Measurements from ENCODE around the gene EIPR1.

Gene EIPR1

GRCh38 chr2:3170792-3171455 is 206.7 kb downstream of the EIPR1 start:
- no peak for DNase-seq

DNA sequence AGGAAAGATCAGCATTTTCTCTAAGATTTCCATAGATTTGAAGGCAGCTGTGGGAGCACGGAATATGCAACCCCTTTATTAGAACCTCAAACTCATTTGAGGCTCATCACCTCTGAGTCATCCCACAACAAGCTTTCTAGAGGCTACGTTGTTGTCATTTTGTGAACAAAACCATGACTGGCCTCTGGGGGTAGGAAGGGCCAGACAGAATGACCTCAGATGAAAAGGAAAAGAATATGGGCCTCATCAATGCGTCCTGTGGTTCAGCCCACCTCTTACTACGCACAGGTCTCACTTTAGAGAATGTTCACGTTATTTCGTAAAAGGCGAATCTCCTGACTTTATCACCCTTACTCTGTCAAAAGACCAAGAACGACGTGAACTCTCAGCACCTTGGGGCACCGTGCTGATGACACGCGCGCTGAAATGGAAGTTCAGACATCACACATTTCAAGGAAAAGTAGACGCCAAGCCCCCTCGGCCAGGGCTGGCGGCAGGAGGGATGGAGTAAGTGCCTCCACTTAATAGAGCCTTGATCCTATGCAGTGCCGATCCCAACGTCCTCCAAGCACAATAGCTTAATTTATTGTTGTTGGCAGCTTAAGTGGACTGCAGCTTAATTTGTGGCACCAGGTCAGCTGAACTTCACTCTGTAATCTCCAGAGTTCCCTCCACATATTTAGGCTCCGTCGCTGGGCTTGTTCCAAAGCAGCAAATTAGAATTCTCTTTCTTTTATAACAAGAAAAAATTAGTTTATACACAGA is 208.3 kb downstream of the EIPR1 start:
- DNase-seq, result no peak

DNA sequence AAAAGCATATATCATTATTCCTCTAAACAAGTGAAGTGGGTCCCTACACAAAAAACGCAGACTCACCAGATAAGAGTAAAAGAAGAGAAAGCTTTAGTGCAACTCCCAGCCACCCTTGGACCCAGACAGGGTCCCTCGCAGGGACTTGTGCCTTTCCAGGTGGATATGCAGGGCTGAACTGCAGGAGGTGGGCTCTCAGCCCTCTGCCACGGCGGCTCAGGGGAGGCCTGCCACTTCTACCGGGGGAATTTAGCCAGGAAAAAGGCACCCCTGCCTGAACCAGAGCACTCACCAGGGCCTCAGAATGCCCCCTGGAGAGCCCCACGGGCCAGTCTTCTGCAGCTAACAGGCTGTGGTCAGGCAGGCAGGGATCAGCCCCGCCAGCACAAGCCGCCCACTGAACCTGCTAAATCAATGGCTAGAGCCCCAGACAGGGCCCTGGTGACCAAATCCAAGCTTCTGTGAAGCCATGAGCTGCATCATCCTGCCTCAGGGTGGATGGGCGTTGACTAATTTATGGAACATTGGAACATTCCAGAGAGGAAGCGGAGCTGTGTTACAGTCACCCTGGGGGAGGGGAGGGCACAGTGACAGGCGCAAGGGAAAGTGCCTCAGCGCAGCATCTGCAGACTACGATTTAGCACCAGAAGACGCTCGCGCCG is 209.3 kb downstream of the EIPR1 start:
- DNase-seq, result no peak

GRCh38 chr2:3163401-3163800 is 214.2 kb downstream of the EIPR1 start:
- no peak for DNase-seq

DNA sequence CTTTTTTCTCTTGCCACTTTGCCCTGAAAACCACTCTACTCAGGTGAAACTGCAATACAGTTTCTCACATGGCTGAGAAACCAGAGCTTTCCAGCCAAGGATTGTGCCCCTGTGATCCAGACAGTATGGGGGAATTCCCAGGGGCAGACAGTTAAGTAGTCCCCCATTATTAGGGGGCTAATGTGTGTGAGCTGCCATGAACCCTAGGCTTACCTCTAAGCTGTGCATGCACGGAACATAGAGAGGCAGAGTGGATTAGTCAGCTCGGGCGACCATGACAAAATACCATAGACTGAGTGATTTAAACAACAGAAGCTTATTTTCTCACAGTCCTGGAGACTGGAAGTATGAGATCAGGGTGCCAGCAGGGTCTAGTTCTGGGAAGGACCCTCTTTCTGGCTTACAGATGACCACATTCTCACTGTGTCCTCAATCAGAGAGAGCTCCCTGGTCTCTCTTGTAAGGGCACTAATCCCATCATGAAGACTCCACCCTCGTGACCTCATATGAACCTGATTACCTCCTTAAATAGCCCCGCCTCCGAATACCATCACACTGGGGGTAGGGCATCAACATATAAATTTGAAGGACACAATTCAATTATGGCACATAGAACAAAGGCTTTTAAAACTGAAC is 215.1 kb downstream of the EIPR1 start:
- no peak for DNase-seq

GRCh38 chr2:3160751-3161330 is 216.8 kb downstream of the EIPR1 start:
- no peak for DNase-seq

GRCh38 chr2:3159782-3160545 is 217.7 kb downstream of the EIPR1 start:
- no peak for DNase-seq

GRCh38 chr2:3154700-3155099 is 222.9 kb downstream of the EIPR1 start:
- DNase-seq, result no peak

- DNase-seq, result no peak
Observed at GRCh38 chr2:3154146-3154545, 223.5 kb downstream of the EIPR1 start.

GRCh38 chr2:3151153-3151918 is 226.3 kb downstream of the EIPR1 start:
- DNase-seq, result no peak

DNA sequence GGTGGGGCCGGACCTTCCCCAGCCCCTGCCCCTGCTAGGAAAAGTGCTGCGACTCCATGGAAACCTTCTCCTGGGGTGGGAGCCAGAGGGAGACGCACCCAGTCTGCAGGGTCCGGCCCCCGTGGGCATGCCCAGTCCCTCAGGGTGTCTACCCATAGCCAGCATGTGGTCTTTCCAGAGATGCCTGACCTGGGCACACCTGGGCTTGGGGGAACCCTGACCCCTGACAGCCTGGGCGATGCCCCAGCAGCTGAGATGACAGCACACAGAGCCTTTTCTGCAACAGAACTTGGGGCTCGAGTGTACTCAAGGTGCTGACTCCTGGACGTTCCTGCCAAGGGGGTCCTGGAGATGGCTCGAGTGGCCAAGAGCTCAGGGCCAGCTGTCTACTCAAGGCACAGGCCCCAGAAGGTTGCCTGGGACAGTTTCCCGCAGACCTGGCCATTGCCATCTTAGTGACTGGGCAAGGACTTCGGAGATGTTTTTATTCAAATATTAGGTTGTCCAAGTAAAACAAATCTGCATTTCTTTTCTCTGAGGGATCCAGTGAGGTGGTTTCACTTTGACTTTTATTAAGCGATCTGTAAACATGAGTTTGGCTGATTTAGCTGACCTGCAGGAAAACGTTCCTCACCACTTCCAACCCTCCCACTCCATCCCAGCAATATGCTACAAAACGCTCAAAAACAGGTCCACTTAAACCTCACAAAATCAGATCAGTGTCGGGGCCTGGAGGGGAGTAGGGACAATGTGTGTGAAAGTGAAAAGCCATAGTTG is 228.0 kb downstream of the EIPR1 start:
- DNase-seq, result no peak

DNA sequence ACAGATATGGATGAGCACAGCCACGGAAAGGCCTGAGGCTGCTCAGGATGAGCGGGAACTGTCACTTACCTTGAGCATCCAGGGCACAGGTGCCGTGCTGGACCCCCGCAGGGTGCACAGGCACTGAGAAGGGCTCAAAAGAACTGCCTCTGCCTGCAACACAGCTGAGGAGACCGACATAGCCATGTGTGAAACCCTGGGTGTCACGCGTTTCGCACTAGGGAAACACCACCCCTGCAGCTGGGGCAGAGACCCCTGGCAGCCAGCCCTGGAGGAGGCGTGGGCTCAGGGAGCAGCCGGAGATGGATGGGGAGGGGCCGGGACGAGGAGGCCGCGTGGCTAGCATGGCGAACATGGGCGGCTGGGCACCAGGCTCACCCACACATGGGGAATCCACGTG is 228.9 kb downstream of the EIPR1 start:
- no peak for DNase-seq

GRCh38 chr2:3147651-3148530 is 229.7 kb downstream of the EIPR1 start:
- no peak for DNase-seq

GRCh38 chr2:3146772-3147650 is 230.6 kb downstream of the EIPR1 start:
- DNase-seq, result no peak

- DNase-seq, result no peak
Observed at GRCh38 chr2:3146175-3146574, 231.4 kb downstream of the EIPR1 start.

GRCh38 chr2:3145471-3146021 is 232.1 kb downstream of the EIPR1 start:
- DNase-seq, result no peak

- DNase-seq, result no peak
Observed at GRCh38 chr2:3144856-3145255, 232.8 kb downstream of the EIPR1 start.

DNA sequence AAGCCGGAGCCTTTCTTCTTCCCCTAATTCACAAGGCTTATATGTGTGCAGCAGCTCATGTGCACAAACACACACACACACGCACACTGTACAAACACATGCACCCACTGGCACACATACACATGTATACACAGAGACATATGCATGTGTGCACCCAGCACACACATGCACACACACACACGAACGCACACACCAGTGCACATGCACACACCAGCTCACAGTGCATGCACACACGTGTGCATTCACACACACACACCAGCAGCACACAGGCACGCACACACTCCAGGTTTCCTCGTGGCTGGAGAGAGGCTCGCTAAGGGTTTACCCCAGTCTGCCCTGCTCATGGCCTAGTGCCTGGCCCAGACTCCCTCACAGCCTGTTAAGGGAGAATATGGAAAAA is 234.0 kb downstream of the EIPR1 start:
- DNase-seq, result no peak
